Choroid plexus epithelial cell (primary cell): ENCODE measurements around the gene PPM1M.

Experiments
- DNase-seq: peaks from one replicate; pipeline ENCODE4 v3.0.0-alpha.2; 2010; ENCODE audit warnings: low read depth
- H3K4me3 ChIP-seq: 2 replicates; pipeline ENCODE4 v1.5.1; 2011; ENCODE audit warnings: low read depth, mild to moderate bottlenecking, control low read depth, low read length, moderate library complexity
- TF ChIP-seq, protein P1 (sequence below): conservative IDR thresholded peaks from 2 replicates; pipeline ENCODE4 v1.5.1; 2011; ENCODE audit warnings: low read depth, mild to moderate bottlenecking, control low read depth, inconsistent platforms, low read length, moderate library complexity

PPM1M gene

GRCh38 chr3:52236424-52236886, 9.1 kb upstream of the PPM1M start:
- TF ChIP-seq, protein P1, sequence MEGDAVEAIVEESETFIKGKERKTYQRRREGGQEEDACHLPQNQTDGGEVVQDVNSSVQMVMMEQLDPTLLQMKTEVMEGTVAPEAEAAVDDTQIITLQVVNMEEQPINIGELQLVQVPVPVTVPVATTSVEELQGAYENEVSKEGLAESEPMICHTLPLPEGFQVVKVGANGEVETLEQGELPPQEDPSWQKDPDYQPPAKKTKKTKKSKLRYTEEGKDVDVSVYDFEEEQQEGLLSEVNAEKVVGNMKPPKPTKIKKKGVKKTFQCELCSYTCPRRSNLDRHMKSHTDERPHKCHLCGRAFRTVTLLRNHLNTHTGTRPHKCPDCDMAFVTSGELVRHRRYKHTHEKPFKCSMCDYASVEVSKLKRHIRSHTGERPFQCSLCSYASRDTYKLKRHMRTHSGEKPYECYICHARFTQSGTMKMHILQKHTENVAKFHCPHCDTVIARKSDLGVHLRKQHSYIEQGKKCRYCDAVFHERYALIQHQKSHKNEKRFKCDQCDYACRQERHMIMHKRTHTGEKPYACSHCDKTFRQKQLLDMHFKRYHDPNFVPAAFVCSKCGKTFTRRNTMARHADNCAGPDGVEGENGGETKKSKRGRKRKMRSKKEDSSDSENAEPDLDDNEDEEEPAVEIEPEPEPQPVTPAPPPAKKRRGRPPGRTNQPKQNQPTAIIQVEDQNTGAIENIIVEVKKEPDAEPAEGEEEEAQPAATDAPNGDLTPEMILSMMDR, result no peak
- no peak overlapping the region for H3K4me3 ChIP-seq
- no peak for DNase-seq

DNA sequence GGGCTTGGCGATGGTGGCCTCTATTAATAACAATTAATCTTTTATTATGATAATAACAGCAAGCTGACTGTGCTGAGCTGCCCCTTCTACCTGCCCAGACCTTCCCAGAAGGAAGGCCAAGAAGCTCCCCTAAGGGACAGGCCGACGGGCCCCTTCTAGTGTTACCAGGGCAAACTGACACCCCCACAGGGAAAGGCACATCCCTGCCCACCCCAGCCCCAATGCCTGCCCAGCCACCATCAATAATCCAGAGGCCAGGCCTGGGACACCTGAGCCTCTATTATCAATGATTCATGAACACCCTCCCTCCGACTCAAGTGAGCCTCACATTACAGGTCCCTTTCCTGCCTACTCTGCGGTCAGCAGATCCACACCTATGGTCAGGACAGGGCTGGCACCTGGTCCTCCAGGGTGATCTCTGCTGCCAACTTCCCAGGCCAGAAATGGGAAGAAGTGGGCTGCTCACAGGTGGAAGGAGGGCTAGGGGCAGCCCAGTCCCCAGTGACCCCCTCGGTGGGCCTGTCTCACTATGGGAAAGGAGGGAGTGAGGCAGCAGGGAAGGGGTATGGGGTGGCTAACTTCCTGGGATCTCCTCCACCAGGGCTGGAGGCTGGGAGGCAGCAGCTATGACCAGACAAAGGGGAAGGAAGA, 8.4 kb upstream of the PPM1M start:
- TF ChIP-seq, protein P1, result no peak
- DNase-seq, result no peak
- peak overlapping the region; percentile 93 for H3K4me3 ChIP-seq

GRCh38 chr3:52237657-52238172, 7.8 kb upstream of the PPM1M start:
- TF ChIP-seq, protein P1, result no peak
- peak overlapping the region; percentile 93 for H3K4me3 ChIP-seq
- peak; percentile 90 for DNase-seq

- peak overlapping the region; percentile 93 for H3K4me3 ChIP-seq
- peak; percentile 29 for DNase-seq
- TF ChIP-seq, protein P1, result no peak
Measured at GRCh38 chr3:52238193-52238760, 7.3 kb upstream of the PPM1M start.

- DNase-seq, result peak; percentile 81
- TF ChIP-seq, protein P1, result peak; percentile 50
- peak within 1 kb of the TSS; percentile 93 for H3K4me3 ChIP-seq
Measured at GRCh38 chr3:52238761-52239701, 6.5 kb upstream of the PPM1M start, which contains the start of gene TWF2. TWF2 (minus strand) TSS chr3:52239158; CDS start chr3:52239016, 142 bp downstream.

DNA sequence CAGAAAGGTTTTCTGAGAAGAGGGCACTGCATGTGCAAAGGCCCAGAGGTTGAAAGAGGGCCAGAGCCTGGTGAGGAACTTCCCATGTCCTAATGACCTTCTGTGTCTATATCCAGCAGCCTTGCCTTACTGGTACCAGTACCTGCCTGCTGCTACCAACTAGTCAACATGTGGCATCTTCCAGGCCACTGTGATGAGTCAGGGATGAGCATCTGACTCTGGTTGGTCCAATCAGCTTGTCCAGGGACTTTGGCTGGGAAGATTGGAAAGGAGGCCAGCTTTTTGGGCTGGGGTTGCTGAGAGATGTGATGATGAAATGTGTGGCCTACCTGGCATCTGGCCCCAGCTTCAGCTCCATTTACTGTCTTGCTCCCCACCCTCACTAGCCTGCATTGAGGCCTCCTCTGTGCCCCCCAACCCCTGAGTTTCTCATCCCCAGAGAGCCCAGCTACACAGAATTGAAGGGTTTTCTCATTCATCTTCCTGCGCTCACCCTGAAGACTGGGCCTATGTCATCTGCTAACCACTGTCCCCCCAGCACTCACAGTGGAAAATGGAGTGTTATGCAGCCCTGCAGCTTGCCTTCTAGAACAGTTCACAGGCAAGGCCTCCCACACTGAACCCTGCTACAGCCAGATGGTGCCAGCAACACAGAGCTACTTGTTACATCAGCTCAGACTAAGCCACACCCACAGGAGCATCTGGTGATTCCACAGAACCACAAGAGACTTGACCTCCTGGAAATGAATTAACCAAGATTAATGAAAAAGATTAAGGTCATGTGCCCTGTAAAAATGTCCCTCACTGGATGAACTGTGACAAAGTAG, 5.3 kb upstream of the PPM1M start:
- TF ChIP-seq, protein P1, result peak; percentile 14
- peak; percentile 98 for DNase-seq
- H3K4me3 ChIP-seq, result peak overlapping the region; percentile 7
